C4-2B (cell line): ENCODE measurements around the gene HECW1.

Experiments used
- ZFX ChIP-seq: fragments of 450-650 bp; IDR thresholded peaks from 2 replicates; pipeline ENCODE4 v1.6.1; 2017
- TF ChIP-seq, protein P1 (sequence below): fragments of 450-650 bp; conservative IDR thresholded peaks from 2 replicates; pipeline ENCODE4 v1.5.1; 2017; ENCODE audit warnings: mild to moderate bottlenecking

DNA sequence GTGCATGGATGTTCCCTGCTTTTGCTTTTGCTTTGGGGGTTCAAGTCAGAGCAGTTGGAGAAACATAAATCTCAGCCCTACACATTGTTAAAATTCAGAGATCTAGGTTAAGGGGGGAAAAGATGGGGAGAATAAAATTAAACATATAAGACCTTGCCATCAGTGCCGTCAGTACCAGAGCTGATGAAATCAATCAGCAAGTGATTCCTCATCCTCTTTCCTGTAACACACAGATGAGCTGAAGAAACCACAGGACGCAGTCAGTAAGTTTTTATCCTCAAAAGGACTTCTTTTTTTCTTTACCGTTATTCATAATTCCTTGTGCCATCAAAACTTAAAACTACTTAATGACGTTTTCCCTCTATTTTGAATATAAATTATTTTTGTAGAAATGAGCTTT lies 5.9 kb downstream of the HECW1 start:
- TF ChIP-seq, protein P1, sequence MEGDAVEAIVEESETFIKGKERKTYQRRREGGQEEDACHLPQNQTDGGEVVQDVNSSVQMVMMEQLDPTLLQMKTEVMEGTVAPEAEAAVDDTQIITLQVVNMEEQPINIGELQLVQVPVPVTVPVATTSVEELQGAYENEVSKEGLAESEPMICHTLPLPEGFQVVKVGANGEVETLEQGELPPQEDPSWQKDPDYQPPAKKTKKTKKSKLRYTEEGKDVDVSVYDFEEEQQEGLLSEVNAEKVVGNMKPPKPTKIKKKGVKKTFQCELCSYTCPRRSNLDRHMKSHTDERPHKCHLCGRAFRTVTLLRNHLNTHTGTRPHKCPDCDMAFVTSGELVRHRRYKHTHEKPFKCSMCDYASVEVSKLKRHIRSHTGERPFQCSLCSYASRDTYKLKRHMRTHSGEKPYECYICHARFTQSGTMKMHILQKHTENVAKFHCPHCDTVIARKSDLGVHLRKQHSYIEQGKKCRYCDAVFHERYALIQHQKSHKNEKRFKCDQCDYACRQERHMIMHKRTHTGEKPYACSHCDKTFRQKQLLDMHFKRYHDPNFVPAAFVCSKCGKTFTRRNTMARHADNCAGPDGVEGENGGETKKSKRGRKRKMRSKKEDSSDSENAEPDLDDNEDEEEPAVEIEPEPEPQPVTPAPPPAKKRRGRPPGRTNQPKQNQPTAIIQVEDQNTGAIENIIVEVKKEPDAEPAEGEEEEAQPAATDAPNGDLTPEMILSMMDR: no peak
- TF ChIP-seq ZFX: no peak
